ENCODE measurements around the gene JAM3.

Gene JAM3

GRCh38 chr11:134037046-134037908 is 31.6 kb upstream of the JAM3 start:
- no peak for TF ChIP-seq CTCF (IDR thresholded peaks at IDR 0.05; ENCODE audit: low read depth, low read length)
- H3K4me3 ChIP-seq (replicated peaks in 1 of 2; ENCODE audit: low read depth in 2 of 2, low read length in 2 of 2) = peak overlapping the region; percentile 53 to 62
- peak; percentile 49 to 75 for DNase-seq (ENCODE audit: low read depth in 2 of 2)

DNA sequence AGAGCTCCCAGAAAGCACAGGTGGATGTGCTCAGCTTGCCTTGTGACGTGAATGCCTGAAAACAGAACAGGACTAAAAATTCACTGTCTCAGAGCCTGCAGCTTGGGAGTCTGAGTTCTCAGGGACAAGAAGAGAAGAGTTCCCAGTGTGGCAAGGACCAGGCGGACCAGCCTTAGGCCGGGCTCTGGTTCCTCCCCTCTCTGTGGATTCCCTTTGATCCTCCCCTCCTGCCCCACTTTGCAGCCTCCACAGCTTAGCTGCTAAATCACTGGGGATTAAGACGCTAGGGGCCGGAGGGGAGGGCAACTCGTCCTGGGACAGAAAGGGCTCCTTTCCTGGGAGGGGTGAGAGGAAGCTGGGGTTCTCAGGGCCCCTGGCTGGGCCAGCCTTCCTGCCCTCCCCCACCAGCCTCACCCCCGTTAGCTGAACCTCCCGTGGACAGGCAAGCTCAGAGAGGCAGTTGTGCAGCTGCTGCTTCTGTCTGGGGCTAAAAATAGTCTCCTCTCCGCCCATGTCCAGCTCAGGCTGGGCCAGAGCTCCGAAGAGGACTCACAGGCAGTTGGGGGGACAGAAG is 29.9 kb upstream of the JAM3 start:
- no peak for TF ChIP-seq CTCF (IDR thresholded peaks at IDR 0.05; ENCODE audit: low read depth, low read length)
- H3K4me3 ChIP-seq (replicated peaks in 1 of 2; ENCODE audit: low read depth in 2 of 2, low read length in 2 of 2) = no peak overlapping the region
- peak in 1 of 2 donors; percentile 30 for DNase-seq (ENCODE audit: low read depth in 2 of 2)

GRCh38 chr11:134039726-134040385 is 29.0 kb upstream of the JAM3 start:
- no peak for DNase-seq (ENCODE audit: low read depth in 2 of 2)
- no peak for TF ChIP-seq CTCF (IDR thresholded peaks at IDR 0.05; ENCODE audit: low read depth, low read length)
- no peak overlapping the region for H3K4me3 ChIP-seq (replicated peaks in 1 of 2; ENCODE audit: low read depth in 2 of 2, low read length in 2 of 2)

DNA sequence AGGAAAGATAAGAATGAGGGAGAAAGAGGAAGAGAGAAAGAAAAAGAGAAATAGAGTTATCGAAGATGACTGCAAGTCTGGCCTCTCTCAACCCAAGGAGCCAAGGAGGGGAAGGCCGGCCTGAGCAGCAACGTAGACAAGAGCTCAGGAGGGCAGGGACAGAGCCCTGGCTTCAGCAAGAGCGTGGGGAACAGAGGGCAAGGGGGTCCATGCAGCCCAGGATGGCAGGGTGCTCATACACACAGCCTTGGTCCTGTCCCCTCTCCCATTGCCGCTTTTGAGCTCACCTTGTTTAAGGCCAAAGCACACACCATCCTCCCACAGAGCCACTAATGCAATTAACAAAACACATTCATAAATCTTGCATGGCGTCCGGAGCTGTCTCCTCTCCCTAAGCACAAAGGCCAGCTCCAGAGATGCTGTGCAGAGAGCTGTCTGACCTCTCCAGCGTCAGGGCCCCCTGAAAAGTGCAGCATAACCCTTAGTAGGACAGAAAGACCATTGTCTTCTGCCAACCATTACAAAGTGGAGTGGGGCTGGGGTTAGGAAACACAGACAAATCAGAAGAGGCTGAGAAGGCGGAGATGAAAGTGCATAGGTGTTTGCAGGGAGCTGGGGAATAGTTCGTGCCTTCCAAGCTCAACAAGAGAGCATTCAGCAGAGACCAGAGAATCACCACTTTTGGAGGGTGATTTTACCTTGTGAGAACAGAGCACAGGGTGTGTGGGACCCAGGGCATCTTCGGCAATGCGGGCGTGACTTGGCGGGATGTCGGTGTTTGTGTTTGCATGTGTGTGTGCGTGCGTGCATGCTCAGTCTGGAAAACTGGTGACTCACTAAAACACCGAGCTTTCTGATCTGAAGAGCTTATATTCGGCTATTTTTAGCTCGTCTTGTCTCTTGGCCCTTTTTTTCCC is 28.2 kb upstream of the JAM3 start:
- no peak for TF ChIP-seq CTCF (IDR thresholded peaks at IDR 0.05; ENCODE audit: low read depth, low read length)
- DNase-seq (ENCODE audit: low read depth in 2 of 2) = peak; percentile 56 to 83
- H3K4me3 ChIP-seq (replicated peaks in 1 of 2; ENCODE audit: low read depth in 2 of 2, low read length in 2 of 2) = no peak overlapping the region

GRCh38 chr11:134041349-134041748 is 27.5 kb upstream of the JAM3 start:
- no peak for DNase-seq (ENCODE audit: low read depth in 2 of 2)
- TF ChIP-seq CTCF (IDR thresholded peaks at IDR 0.05; ENCODE audit: low read depth, low read length) = no peak
- no peak overlapping the region for H3K4me3 ChIP-seq (replicated peaks in 1 of 2; ENCODE audit: low read depth in 2 of 2, low read length in 2 of 2)

Measured in cardiac fibroblast (primary cell).